IPS-11a (cell line): Measurements from ENCODE around the gene ZSWIM8.
"Not testable (repeated sequence)": the region's sequence is repeated elsewhere in the genome, so short reads cannot be mapped to it uniquely, and the experiment has no call there.

Experiments
- H3K4me3 ChIP-seq: one replicate; pipeline ENCODE4 v1.5.1; 2013; ENCODE audit warnings: low read depth, low read length, control low read depth

The ZSWIM8 gene

GRCh38 chr10:73814276-73814895 lies 29.0 kb downstream of the ZSWIM8 start:
- H3K4me3 ChIP-seq, result no peak overlapping the region

DNA sequence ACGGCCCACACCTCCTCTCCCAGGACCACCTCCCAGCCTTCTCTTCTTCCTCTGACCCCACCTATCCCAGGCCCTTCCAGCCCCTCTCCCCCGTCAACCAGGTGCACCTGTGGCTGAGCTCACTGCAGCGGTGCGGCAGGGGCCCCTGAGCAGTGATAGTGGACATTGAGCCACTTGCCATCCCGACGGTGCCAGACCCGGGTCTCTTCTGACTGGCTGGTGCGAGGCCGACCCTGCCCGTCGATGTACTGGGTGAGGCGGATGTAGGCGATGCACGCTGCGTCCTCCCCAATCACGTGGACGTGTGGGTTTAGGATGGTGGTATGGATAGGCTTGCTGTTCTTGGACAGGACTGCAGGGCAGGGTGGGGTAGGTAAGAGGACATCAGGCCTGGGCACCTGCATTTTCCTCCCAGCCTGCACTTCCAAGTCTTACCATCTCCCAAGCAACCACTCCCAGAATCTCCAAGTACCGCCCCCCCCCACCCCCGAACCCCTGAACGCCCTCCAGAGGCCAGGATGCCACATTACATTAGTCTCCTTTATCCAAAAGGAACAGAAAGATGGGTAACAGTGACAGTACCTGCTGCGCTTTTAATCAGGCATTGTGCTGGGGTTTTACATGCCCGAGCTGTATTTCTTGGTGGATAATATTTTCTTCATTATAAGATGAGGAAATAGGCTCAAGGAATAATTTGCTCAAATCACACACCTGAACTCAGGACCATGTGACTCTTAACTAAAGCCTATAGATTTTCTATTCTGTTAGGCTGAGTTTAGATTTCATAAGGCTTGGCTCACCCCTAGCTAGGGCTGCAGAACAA lies 29.7 kb downstream of the ZSWIM8 start:
- no peak overlapping the region for H3K4me3 ChIP-seq

GRCh38 chr10:73815719-73816030 lies 30.3 kb downstream of the ZSWIM8 start:
- H3K4me3 ChIP-seq, result no peak overlapping the region

- H3K4me3 ChIP-seq, result no peak overlapping the region
Observed at GRCh38 chr10:73816917-73817729, 31.7 kb downstream of the ZSWIM8 start.

GRCh38 chr10:73817826-73818225 lies 32.4 kb downstream of the ZSWIM8 start:
- no peak overlapping the region for H3K4me3 ChIP-seq

- H3K4me3 ChIP-seq, result no peak overlapping the region
Observed at GRCh38 chr10:73818402-73818801, 33.0 kb downstream of the ZSWIM8 start.

DNA sequence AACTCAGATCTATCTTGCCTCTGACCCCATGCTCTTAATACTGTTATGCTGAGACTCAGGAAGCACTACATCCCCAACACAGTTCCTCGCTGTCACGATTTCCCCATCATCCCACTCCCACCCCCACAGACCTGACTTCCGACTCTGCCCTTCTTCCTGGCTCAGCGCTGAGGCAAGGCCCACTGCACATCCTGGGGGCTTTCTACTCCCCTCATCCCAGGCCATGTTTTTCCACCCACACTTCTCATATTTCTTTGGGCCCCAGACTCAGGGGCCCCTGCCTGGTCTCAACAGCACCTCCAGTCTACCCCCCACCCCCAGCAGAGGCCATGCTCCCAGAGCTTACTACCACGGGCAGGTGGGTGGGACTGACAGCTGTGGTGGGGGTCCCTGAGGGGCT lies 33.7 kb downstream of the ZSWIM8 start:
- H3K4me3 ChIP-seq, result no peak overlapping the region

- H3K4me3 ChIP-seq, result no peak overlapping the region
Observed at GRCh38 chr10:73819513-73820093, 34.2 kb downstream of the ZSWIM8 start.

DNA sequence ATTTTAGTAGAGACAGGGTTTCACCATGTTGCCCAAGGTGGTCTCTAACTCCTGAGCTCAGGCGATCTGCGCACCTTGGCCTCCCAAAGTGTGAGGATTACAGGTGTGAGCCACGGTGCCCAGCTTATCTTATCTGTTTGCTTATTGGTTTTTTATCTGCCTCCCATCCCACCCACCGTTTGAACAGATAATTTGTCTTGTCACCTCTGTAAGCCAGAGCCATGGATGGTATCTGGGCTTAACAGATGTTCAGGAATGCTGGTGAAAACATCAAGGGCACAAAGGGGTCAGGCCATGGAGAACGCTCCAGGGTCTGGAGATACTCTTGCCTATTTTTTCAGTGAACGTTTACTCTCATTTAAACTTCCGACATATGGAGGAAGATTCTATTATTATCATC lies 38.0 kb downstream of the ZSWIM8 start:
- H3K4me3 ChIP-seq, result no peak overlapping the region

- no peak overlapping the region for H3K4me3 ChIP-seq
Observed at GRCh38 chr10:73824146-73824725, 38.8 kb downstream of the ZSWIM8 start.

DNA sequence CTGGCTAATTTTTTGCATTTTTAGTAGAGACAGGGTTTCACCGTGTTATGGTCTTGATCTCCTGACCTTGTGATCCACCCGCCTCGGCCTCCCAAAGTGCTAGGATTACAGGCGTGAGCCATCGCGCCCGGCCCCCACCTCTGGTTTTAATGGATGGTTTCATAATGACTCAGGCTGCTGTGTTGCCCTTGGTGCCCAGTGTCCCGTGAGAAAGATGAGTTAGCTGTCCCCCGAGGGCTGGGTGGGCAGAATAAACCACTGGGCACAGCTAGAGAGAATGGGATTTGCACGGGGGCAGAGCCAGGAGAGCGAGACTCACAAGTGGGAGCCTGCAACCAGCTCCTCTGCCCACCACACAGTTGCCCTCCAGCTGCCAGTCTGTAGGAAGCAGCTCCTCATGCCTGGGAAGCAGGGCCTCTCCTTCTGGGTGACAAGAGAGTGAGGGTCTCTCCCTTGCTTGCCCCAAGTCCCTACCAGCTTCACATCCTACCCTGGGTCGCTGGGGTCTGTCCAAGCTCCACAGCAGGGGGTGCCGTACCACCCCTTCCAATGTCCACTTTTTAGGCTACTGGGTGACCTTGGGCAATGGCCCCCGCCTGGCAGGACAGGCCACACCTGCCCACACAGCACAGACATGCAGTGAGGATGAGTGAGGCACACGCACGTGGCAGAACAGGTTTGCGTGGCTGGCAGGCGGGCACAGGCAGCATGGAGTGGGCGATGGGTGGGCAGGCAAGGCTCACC lies 42.1 kb downstream of the ZSWIM8 start:
- no peak overlapping the region for H3K4me3 ChIP-seq

GRCh38 chr10:73828161-73828560 lies 42.8 kb downstream of the ZSWIM8 start:
- H3K4me3 ChIP-seq, result no peak overlapping the region

- not testable (repeated sequence) for H3K4me3 ChIP-seq
Observed at GRCh38 chr10:73829090-73829489, 43.7 kb downstream of the ZSWIM8 start.

- no peak overlapping the region for H3K4me3 ChIP-seq
Observed at GRCh38 chr10:73836427-73836980, 51.1 kb downstream of the ZSWIM8 start.

DNA sequence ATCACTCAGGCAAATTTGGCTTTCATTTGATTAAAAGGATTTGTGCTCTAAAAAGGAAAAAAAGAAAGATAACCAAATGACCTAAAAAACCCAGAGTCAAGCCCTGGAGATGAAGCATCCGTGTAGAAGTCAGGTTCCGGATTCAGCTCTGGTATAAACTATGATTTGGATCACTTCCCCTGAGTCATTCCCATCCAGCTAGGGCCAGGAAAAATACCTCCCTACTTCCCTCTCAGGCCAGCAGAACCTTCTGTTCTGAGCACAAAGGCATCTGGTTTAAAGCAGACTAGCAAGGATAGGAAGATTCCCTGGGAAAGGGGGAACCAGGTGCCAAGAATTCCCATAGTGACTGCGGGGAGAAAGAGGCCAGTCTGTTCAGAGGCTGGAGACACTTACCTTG lies 51.7 kb downstream of the ZSWIM8 start:
- no peak overlapping the region for H3K4me3 ChIP-seq

DNA sequence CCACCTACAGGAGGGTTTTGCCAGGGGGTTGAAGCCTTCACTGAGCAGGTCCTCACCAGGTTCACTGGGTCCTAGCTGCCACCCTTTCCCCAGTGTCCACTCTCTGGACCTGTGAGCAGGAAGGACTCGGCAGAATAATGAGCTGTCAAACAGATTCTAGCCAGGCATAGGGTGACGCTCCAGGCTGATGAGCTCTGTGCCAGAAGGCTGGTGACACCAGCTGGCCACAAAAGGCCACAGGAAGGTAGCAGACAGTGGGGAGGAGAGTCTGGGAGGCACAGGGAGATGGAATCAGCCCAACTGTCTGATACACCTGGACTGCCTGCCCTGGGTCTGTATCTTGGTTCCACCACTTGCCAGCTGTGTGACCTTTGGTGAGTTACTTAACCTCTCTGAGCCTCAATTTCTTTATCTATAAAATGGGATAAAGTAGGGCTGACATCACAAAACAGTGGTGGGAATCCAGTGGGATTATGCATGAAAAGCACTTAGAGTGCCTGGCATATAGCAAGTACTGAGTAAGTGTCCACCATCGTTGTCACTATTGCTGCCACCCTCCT lies 52.7 kb downstream of the ZSWIM8 start:
- H3K4me3 ChIP-seq, result no peak overlapping the region

DNA sequence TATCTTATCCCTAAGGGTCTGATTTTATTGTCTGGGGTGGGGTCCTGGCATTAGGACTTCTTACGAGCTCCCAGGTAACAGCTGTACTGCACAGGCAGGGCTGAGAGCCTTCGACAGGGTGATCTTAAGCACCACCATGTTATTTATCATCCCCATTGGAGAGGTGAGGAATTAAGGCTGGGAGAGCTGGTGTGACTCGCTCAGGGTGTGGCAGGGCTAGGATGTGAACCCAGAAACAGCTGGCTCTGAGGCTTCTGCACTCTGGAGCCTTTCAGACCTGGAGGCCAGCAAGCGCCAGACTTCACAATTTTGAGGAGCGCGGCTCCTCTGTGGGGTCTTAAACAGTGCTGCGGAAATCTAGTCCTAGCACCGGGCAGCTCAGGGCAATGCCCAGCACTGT lies 53.4 kb downstream of the ZSWIM8 start:
- H3K4me3 ChIP-seq, result no peak overlapping the region

DNA sequence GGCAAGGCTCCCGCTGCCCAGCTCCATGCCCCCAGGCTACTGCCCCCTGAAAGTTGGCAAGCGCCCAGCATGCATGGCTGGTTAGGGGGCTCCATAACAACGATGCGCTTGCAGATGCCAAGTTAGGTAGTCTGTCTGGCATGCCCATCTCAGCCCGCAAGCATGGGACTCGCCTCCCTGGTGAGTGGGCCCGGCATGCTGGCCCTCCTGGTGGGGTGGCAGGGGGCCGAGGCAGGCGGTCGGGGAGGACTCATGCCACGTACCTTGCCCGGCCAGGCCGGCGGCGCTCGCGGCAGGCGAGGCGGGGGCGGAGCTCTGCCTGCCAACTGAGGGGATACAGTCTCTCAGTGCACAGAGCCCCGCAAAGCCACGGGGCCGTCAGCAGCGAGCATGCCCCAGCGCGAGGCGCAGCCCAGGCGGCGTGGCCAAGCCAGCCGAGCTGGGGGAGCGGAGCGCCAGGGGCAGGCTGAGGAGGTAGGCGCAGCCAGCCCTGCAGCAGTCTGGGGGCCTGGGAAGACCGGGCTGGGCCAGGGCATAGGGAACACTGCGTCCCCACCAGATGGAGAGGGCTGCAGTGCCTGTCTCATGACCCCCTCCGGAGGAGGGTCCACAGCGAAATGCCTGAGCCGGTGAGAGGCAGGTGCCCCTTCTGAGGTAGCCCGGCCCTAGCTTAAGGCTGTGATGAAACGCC lies 54.0 kb downstream of the ZSWIM8 start:
- no peak overlapping the region for H3K4me3 ChIP-seq

DNA sequence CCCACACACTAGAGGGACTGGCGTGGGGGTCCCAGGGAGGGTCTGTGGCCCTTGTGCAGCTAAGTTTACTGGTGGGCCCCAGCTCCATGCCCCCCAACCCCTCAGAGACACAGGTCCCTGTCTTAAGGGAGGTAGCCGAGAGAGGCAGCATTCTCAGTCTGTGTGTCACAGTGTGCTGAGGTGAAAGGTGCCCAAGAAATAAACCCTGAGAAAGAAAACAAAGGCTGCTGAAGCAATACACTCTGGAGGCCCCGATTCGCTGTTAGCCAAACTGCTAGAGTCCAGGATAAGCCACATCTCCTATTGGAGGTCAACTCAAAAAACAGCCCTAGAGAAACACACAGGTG lies 54.6 kb downstream of the ZSWIM8 start:
- no peak overlapping the region for H3K4me3 ChIP-seq
